ENCODE results near the gene TTBK2. TPM values are rescaled to one million over a fixed set of nuclear protein-coding genes. Genes with fewer than 3 reads are reported as not detected.

The TTBK2 gene
- total RNA-seq, 1 experiment from 2014 or later, result 25.5 TPM

- H3K9me3 Mint-ChIP-seq (ENCODE audit: unreplicated experiment), result no peaks in the 10 kb centered on the region
- no peak overlapping the region for H3K4me3 Mint-ChIP-seq (ENCODE audit: unreplicated experiment)
- H3K36me3 Mint-ChIP-seq (ENCODE audit: insufficient read depth, unreplicated experiment), result peaks cover 19% of the 10 kb centered on the region
- intact Hi-C loops (cut with micrococcal nuclease), result no loop called here
- ChIA-PET CTCF (interaction anchor here (1.0 kb wide), 1 partner anchor 10 kb away, joined by 3 read pairs; no protein-coding TSS in a partner anchor), POLR2A (no interaction called here)
- no peaks in the 10 kb centered on the region for H3K27me3 Mint-ChIP-seq (ENCODE audit: insufficient read depth, unreplicated experiment)
- no peak for TF ChIP-seq CTCF (IDR thresholded peaks at IDR 0.05; ENCODE audit: unreplicated experiment)
- DNase-seq (ENCODE audit: unreplicated experiment), result no peak
- BruUV-seq (replicated peaks), result no TSS peak
- H3K27ac Mint-ChIP-seq (ENCODE audit: low read depth, unreplicated experiment), result no peak overlapping the region
- H3K4me1 Mint-ChIP-seq (ENCODE audit: insufficient read depth, unreplicated experiment), result no peaks in the 10 kb centered on the region
Measured at GRCh38 chr15:42804739-42805138, 115.8 kb downstream of the TTBK2 start.

DNA sequence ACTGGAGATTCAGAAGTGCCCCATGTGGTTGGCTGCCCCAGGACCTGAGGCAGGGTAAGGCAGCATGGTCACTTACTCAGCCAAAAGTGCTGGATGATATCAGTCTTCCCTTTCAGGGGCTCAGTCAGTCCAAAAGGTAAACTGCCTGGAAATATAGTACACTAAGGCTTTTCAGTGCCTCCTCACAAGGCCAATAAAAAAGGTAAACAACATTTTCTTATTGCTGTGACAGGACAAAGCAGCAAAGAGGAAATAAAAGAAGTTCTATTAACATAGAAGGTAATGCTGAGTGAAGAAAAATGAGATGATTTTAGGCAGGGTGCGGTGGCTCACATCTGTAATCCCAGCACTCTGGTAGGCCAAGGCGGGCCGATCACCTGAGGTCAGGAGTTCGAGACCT, 117.1 kb downstream of the TTBK2 start:
- no peak for DNase-seq (ENCODE audit: unreplicated experiment)
- Mint-ChIP-seq H3K4me3 (ENCODE audit: unreplicated experiment) (no peak overlapping the region), H3K9me3 (ENCODE audit: unreplicated experiment) (no peaks in the 10 kb centered on the region), H3K4me1 (ENCODE audit: insufficient read depth, unreplicated experiment) (no peaks in the 10 kb centered on the region), H3K27ac (ENCODE audit: low read depth, unreplicated experiment) (no peak overlapping the region), H3K27me3 (ENCODE audit: insufficient read depth, unreplicated experiment) (no peaks in the 10 kb centered on the region), H3K36me3 (ENCODE audit: insufficient read depth, unreplicated experiment) (peaks cover 22% of the 10 kb centered on the region)
- TF ChIP-seq CTCF (IDR thresholded peaks at IDR 0.05; ENCODE audit: unreplicated experiment), result no peak
- POLR2A ChIA-PET, result no interaction called here
- intact Hi-C loops (cut with micrococcal nuclease), result no loop called here
- CTCF ChIA-PET, result no interaction called here
- BruUV-seq (replicated peaks), result no TSS peak

- Mint-ChIP-seq H3K9me3 (ENCODE audit: unreplicated experiment) (no peaks in the 10 kb centered on the region), H3K4me3 (ENCODE audit: unreplicated experiment) (no peak overlapping the region), H3K27ac (ENCODE audit: low read depth, unreplicated experiment) (no peak overlapping the region), H3K36me3 (ENCODE audit: insufficient read depth, unreplicated experiment) (peaks cover 29% of the 10 kb centered on the region), H3K4me1 (ENCODE audit: insufficient read depth, unreplicated experiment) (peaks cover 1% of the 10 kb centered on the region), H3K27me3 (ENCODE audit: insufficient read depth, unreplicated experiment) (no peaks in the 10 kb centered on the region)
- BruUV-seq (replicated peaks), result no TSS peak
- intact Hi-C loops (cut with micrococcal nuclease), result no loop called here
- CTCF ChIA-PET, result interaction anchor here (0.6 to 1.2 kb wide), 4 partner anchors 11 to 124 kb away, joined by 3 to 6 read pairs (median 3); no protein-coding TSS in a partner anchor
- POLR2A ChIA-PET, result no interaction called here
- no peak for TF ChIP-seq CTCF (IDR thresholded peaks at IDR 0.05; ENCODE audit: unreplicated experiment)
- DNase-seq (ENCODE audit: unreplicated experiment), result no peak
Measured at GRCh38 chr15:42802168-42802567, 118.4 kb downstream of the TTBK2 start.

DNA sequence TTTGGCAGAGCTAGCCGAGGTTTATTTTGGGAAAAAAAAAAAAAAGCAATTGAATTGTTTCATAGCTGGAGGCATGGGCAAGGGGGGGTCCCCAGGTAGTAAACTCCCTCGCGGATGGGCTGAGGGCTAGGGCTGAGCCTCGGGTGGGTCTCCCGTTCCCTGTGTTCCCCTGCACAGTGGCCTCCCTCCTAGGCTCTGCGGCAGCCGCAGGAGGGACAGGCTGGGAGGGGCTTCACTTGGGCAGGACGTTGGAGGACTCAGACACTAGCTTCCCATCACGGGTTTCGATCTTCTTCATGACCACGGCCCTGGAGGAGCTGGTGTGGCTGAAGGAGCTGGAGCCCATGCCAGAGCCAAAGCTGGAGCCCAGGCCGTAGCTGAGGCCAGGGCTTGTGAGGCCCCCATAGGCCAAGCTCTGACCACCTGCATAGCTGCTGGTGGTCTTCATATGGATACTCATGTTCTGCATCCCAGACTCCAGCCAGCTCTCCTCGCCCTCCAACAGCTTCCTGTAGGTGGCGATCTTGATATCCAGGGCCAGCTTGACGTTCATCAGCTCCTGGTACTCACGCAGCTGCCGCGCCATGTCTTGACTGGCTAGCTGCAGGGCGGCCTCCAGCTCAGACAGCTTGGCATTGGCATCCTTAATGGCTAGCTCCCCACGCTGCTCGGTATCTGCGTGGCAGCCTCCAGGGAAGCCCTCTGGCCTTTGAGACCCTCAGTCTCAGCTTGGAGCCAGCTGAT, 119.7 kb downstream of the TTBK2 start:
- BruUV-seq (replicated peaks), result no TSS peak
- no peak for TF ChIP-seq CTCF (IDR thresholded peaks at IDR 0.05; ENCODE audit: unreplicated experiment)
- Mint-ChIP-seq H3K4me3 (ENCODE audit: unreplicated experiment) (no peak overlapping the region), H3K36me3 (ENCODE audit: insufficient read depth, unreplicated experiment) (peaks cover 29% of the 10 kb centered on the region), H3K4me1 (ENCODE audit: insufficient read depth, unreplicated experiment) (peaks cover 4% of the 10 kb centered on the region), H3K9me3 (ENCODE audit: unreplicated experiment) (no peaks in the 10 kb centered on the region), H3K27ac (ENCODE audit: low read depth, unreplicated experiment) (no peak overlapping the region), H3K27me3 (ENCODE audit: insufficient read depth, unreplicated experiment) (no peaks in the 10 kb centered on the region)
- ChIA-PET CTCF (interaction anchor here (0.7 to 1.8 kb wide), 7 partner anchors 10 to 198 kb away, joined by 3 to 10 read pairs (median 5); no protein-coding TSS in a partner anchor), POLR2A (interaction anchor here (1.0 to 1.1 kb wide), 2 partner anchors 11 to 31 kb away, joined by 3 read pairs; no protein-coding TSS in a partner anchor)
- intact Hi-C loops (cut with micrococcal nuclease), result no loop called here
- DNase-seq (ENCODE audit: unreplicated experiment), result no peak

Data from MCF 10A (cell line).